ENCODE measurements around the gene MTREX.

GRCh38 chr5:55386356-55386755 is 78.6 kb downstream of the MTREX start:
- TF ChIP-seq CTCF (IDR thresholded peaks at IDR 0.05) (no peak), EZH2 (IDR thresholded peaks at IDR 0.05; ENCODE audit: borderline replicate concordance, insufficient read depth, low read depth, low read length, poor library complexity, severe bottlenecking) (no peak)

Measured in B cell (primary cell).